K562 (cell line): ENCODE measurements around the gene ZNF155. TPM values are rescaled to one million over a fixed set of nuclear protein-coding genes. Genes with fewer than 3 reads are reported as not detected.

Experiments
- ATF1 ChIP-seq, 2 experiments: fragments of 450-650 bp in 1 of 2; IDR thresholded peaks; 2 replicates each; pipeline ENCODE4 v1.6.1; 2016; ENCODE audit warnings: missing compliant biosample characterization in 1 of 2, missing genetic modification characterization in 1 of 2
- CREM ChIP-seq: IDR thresholded peaks from 2 replicates; pipeline ENCODE4 v1.6.1; 2014; ENCODE audit warnings: antibody characterized with exemption, low read depth
- ELF1 ChIP-seq: fragments of 200-800 bp; sonication (Bioruptor generic); IDR thresholded peaks from 2 replicates; pipeline ENCODE4 v1.6.1; 2016; ENCODE audit warnings: missing genetic modification characterization, missing compliant biosample characterization
- EP400 ChIP-seq: fragments of 450-650 bp; IDR thresholded peaks from 2 replicates; pipeline ENCODE4 v1.6.1; 2017; ENCODE audit warnings: antibody characterized with exemption, mild to moderate bottlenecking, moderate library complexity
- FOXK2 ChIP-seq, 2 experiments: fragments of 450-650 bp; IDR thresholded peaks in 1 of 2; conservative IDR thresholded peaks in 1 of 2; 2 replicates each; pipeline ENCODE4 v1.6.1; 2016; ENCODE audit warnings: low read depth in 2 of 2, mild to moderate bottlenecking in 1 of 2
- MAFG ChIP-seq: fragments of 450-650 bp; conservative IDR thresholded peaks from 2 replicates; pipeline ENCODE4 v1.6.1; 2016; ENCODE audit warnings: missing genetic modification characterization, missing compliant biosample characterization
- MAFK ChIP-seq: IDR thresholded peaks from 2 replicates; pipeline ENCODE4 v1.6.1; 2011; ENCODE audit warnings: low read length, improper control_type of control experiment
- MNT ChIP-seq, 2 experiments: fragments of 450-650 bp; conservative IDR thresholded peaks; 2 replicates each; pipeline ENCODE4 v1.6.1; 2017; ENCODE audit warnings: mild to moderate bottlenecking in 2 of 2, moderate library complexity in 2 of 2
- MYC ChIP-seq, 2 experiments: fragments of 250-450 bp in 1 of 2; sonication (Bioruptor Pico) in 1 of 2; IDR thresholded peaks; 2 replicates each; pipeline versions ENCODE4 v1.5.1 to v1.6.1; 2012 to 2021; ENCODE audit warnings: low read depth in 2 of 2, borderline replicate concordance in 1 of 2, improper control_type of control experiment in 1 of 2, low read length in 1 of 2, mild to moderate bottlenecking in 1 of 2, moderate library complexity in 1 of 2
- NFE2 ChIP-seq: IDR thresholded peaks from 2 replicates; pipeline ENCODE4 v1.6.1; 2014; ENCODE audit warnings: antibody characterized with exemption, low read depth
- RB1 ChIP-seq: fragments of 450-650 bp; IDR thresholded peaks from 2 replicates; pipeline ENCODE4 v1.6.1; 2017; ENCODE audit warnings: low read depth, mild to moderate bottlenecking
- SOX6 ChIP-seq: fragments of 450-650 bp; IDR thresholded peaks from 2 replicates; pipeline ENCODE4 v1.6.1; 2014; ENCODE audit warnings: mild to moderate bottlenecking
- TAF1 ChIP-seq: IDR thresholded peaks from 2 replicates; pipeline ENCODE4 v1.6.1; 2011; ENCODE audit warnings: mild to moderate bottlenecking, low read length, moderate library complexity; ENCODE audit not compliant: insufficient read depth, control insufficient read depth, severe bottlenecking; ENCODE audit errors: extremely low read depth
- TBL1XR1 ChIP-seq, 2 experiments: IDR thresholded peaks; 2 replicates each; pipeline ENCODE4 v1.6.1; 2012; ENCODE audit warnings: improper control_type of control experiment in 2 of 2, low read length in 2 of 2, mild to moderate bottlenecking in 1 of 2
- TFAP4 ChIP-seq: sonication (generic); formaldehyde crosslinking; IDR thresholded peaks from 2 replicates; pipeline ENCODE4 v1.8.0; 2022; ENCODE audit warnings: missing genetic modification reagents, mild to moderate bottlenecking, moderate library complexity, borderline replicate concordance
- VEZF1 ChIP-seq: fragments of 200-800 bp; sonication (Bioruptor generic); IDR thresholded peaks from 2 replicates; pipeline ENCODE4 v1.6.1; 2017; ENCODE audit warnings: missing genetic modification characterization, missing compliant biosample characterization
- ZC3H8 ChIP-seq: fragments of 450-650 bp; IDR thresholded peaks from 2 replicates; pipeline ENCODE4 v1.6.1; 2017
- ZFP30 ChIP-seq: fragments of 250-450 bp; sonication (Bioruptor Pico); IDR thresholded peaks from 2 replicates; pipeline ENCODE4 v1.8.0; 2022; ENCODE audit warnings: moderate library complexity, mild to moderate bottlenecking, inconsistent platforms, borderline replicate concordance
- ZNF121 ChIP-seq: sonication (generic); formaldehyde crosslinking; conservative IDR thresholded peaks from 2 replicates; pipeline ENCODE4 v1.8.0; 2022; ENCODE audit warnings: missing genetic modification reagents
- ZNF263 ChIP-seq: sonication (generic); formaldehyde crosslinking; IDR thresholded peaks from 2 replicates; pipeline ENCODE4 v1.8.0; 2022; ENCODE audit warnings: mild to moderate bottlenecking, missing genetic modification reagents, borderline replicate concordance
- ZNF655 ChIP-seq: fragments of 250-450 bp; sonication (Bioruptor Pico); IDR thresholded peaks from 2 replicates; pipeline ENCODE4 v1.5.0; 2021
- polyA plus RNA-seq, 8 experiments: library from polyadenylated mRNA; depleted of rRNA in 4 of 8; stranded (reverse) in 5 of 8; unstranded in 3 of 8; fragments of >200 nt; fragmentation: Nextera tagmentation in 2 of 8; fragmentation: Illumina TruSeq in 1 of 8; extraction: Ambion mirVana in 2 of 8; extraction: Trizol in 1 of 8; gene quantifications; 2 replicates each; pipeline versions ENCODE4 v1.2.1 to v1.2.3, GENCODE V29; 2011 to 2014; ENCODE audit warnings: inconsistent platforms in 1 of 8, missing spikeins in 1 of 8
- total RNA-seq, 7 experiments: library from RNA; depleted of rRNA in 6 of 7; stranded (reverse); fragments of >200 nt in 6 of 7; fragmentation: Illumina TruSeq in 2 of 7; extraction: Trizol in 2 of 7; gene quantifications; 2 replicates each; pipeline versions ENCODE4 v1.2.1 to v1.2.3, GENCODE V29; 2011 to 2021; ENCODE audit warnings: low replicate concordance in 1 of 7

ZNF155 gene
- total and polyA plus RNA-seq, 9 of the 15 experiments (the other 6 are each of a cell fraction or from before 2014, with no cell fraction given) = 0.09 to 0.76 (median 0.37) TPM

GRCh38 chr19:44025217-44025936 is 41.4 kb downstream of the ZNF155 start, which contains the start of gene ZNF222 (continued):
- no peak for TF ChIP-seq ZC3H8
- TF ChIP-seq ZNF655 (CRISPR knock-in tag) = no peak
- TF ChIP-seq ZFP30 (CRISPR knock-in tag) = no peak
- TF ChIP-seq FOXK2 (conservative IDR thresholded peaks at IDR 0.05 in 1 of 2, IDR thresholded peaks at IDR 0.05 in 1 of 2; ENCODE audit: low read depth in 2 of 2) = 0 out of 4 replicates have a peak, but pooled peaks of 1 of the 2 experiments have one; percentile 36
- peak; percentile 26; the same call in 1 of the 2 replicates for TF ChIP-seq MAFK
- TF ChIP-seq ZNF263 (CRISPR knock-in tag) = 0 out of 2 replicates have a peak, but pooled peaks have one; percentile 20
- no peak for TF ChIP-seq ATF1 (CRISPR knock-in tag; IDR thresholded peaks at IDR 0.05)
- TF ChIP-seq ATF1 (tag; IDR thresholded peaks at IDR 0.05) = peak; percentile 96
- TF ChIP-seq SOX6 = peak; percentile 34; the same call in 1 of the 2 replicates
- peak; percentile 96 for TF ChIP-seq CREM
- peak; percentile 28 for TF ChIP-seq TAF1
- peak; percentile 91 for TF ChIP-seq ELF1 (tag)
- no peak for TF ChIP-seq RB1
- no peak for TF ChIP-seq ZNF121 (CRISPR knock-in tag)
- TF ChIP-seq MYC (IDR thresholded peaks at IDR 0.05; ENCODE audit: low read depth, low read length) = peak; percentile 26; the same call in 1 of the 2 replicates
- no peak for TF ChIP-seq MYC (CRISPR knock-in tag; IDR thresholded peaks at IDR 0.05; ENCODE audit: borderline replicate concordance, low read depth)
- no peak for TF ChIP-seq VEZF1 (CRISPR knock-in tag)
- peak; percentile 43 for TF ChIP-seq EP400
- peak; percentile 53 for TF ChIP-seq MAFG
- TF ChIP-seq TFAP4 = peak; percentile 30; the same call in 1 of the 2 replicates
- peak; percentile 72 for TF ChIP-seq NFE2
- 0 out of 4 replicates have a peak, but pooled peaks of 1 of the 2 experiments have one; percentile 59 for TF ChIP-seq TBL1XR1 (IDR thresholded peaks at IDR 0.05; ENCODE audit: low read length in 2 of 2)
- TF ChIP-seq MNT (conservative IDR thresholded peaks at IDR 0.05) = peak in 1 of 2 experiments; percentile 41; a peak in 1 of 4 replicates
